GM12878 (cell line): ENCODE measurements around the gene SLC25A44. TPM values are rescaled to one million over a fixed set of nuclear protein-coding genes. Genes with fewer than 3 reads are reported as not detected.
A peak's percentile ranks its signal among the peaks of the same experiment; 100 is the strongest.

Experiments
- BRCA1 ChIP-seq: IDR thresholded peaks from 2 replicates; pipeline ENCODE4 v1.6.1; 2011; ENCODE audit warnings: low read depth, low read length, improper control_type of control experiment
- CBFB ChIP-seq: IDR thresholded peaks from 2 replicates; pipeline ENCODE4 v1.6.1; 2016; ENCODE audit warnings: antibody characterized with exemption, low read depth
- CHD2 ChIP-seq: IDR thresholded peaks from 2 replicates; pipeline ENCODE4 v1.6.1; 2011; ENCODE audit warnings: low read depth, low read length, improper control_type of control experiment, borderline replicate concordance
- CREB1 ChIP-seq: IDR thresholded peaks from 2 replicates; pipeline ENCODE4 v1.6.1; 2012; ENCODE audit warnings: low read depth, mild to moderate bottlenecking, inconsistent platforms
- GATAD2B ChIP-seq: fragments of 450-650 bp; conservative IDR thresholded peaks from 2 replicates; pipeline ENCODE4 v1.6.1; 2017; ENCODE audit warnings: low read depth, mild to moderate bottlenecking, moderate library complexity
- HCFC1 ChIP-seq: fragments of 150-350 bp; IDR thresholded peaks from 2 replicates; pipeline ENCODE4 v1.6.1; 2014; ENCODE audit warnings: low read length
- HDAC6 ChIP-seq: fragments of 200-600 bp; sonication (generic); IDR thresholded peaks from one replicate; pipeline ENCODE4 v1.8.0; 2017; ENCODE audit warnings: antibody characterized with exemption; ENCODE audit not compliant: unreplicated experiment
- HSF1 ChIP-seq: fragments of 150-350 bp; IDR thresholded peaks from 2 replicates; pipeline ENCODE4 v1.6.1; 2014; ENCODE audit warnings: mild to moderate bottlenecking, low read depth, low read length
- IRF4 ChIP-seq: IDR thresholded peaks from 2 replicates; pipeline ENCODE4 v1.6.1; 2011; ENCODE audit warnings: low read depth, low read length
- NFYA ChIP-seq: IDR thresholded peaks from 2 replicates; pipeline ENCODE4 v1.6.1; 2011; ENCODE audit warnings: low read depth, mild to moderate bottlenecking, low read length, improper control_type of control experiment, borderline replicate concordance
- PML ChIP-seq: IDR thresholded peaks from 2 replicates; pipeline ENCODE4 v1.6.1; 2012; ENCODE audit warnings: low read length, inconsistent platforms
- POLR2AphosphoS5 ChIP-seq: IDR thresholded peaks from 2 replicates; pipeline ENCODE4 v1.6.1; 2011; ENCODE audit warnings: mild to moderate bottlenecking, low read length, inconsistent platforms
- RB1 ChIP-seq: fragments of 450-650 bp; formaldehyde crosslinking; IDR thresholded peaks from 2 replicates; pipeline ENCODE4 v1.6.1; 2017; ENCODE audit warnings: mild to moderate bottlenecking, borderline replicate concordance
- SREBF2 ChIP-seq: IDR thresholded peaks from 2 replicates; pipeline ENCODE4 v1.6.1; 2012; ENCODE audit warnings: mild to moderate bottlenecking, low read length
- TAF1 ChIP-seq: IDR thresholded peaks from 2 replicates; pipeline ENCODE4 v1.6.1; 2011; ENCODE audit warnings: mild to moderate bottlenecking, low read depth, low read length, borderline replicate concordance
- USF2 ChIP-seq: IDR thresholded peaks from 2 replicates; pipeline ENCODE4 v1.6.1; 2011; ENCODE audit warnings: low read depth, low read length, improper control_type of control experiment, borderline replicate concordance
- ZSCAN29 ChIP-seq: fragments of 450-650 bp; IDR thresholded peaks from 2 replicates; pipeline ENCODE4 v1.6.1; 2017; ENCODE audit warnings: mild to moderate bottlenecking, moderate library complexity
- polyA plus RNA-seq, 11 experiments: library from polyadenylated mRNA; depleted of rRNA in 4 of 11; unstranded in 6 of 11; stranded (reverse) in 5 of 11; fragments of >200 nt; fragmentation: Nextera tagmentation in 4 of 11; fragmentation: Illumina TruSeq in 1 of 11; extraction: Ambion mirVana in 4 of 11; extraction: Trizol in 1 of 11; gene quantifications; 1 replicate in 1 of 11; 2 replicates in 10 of 11; pipeline versions ENCODE4 v1.2.1 to v1.2.3, GENCODE V29; 2011 to 2016; ENCODE audit warnings: inconsistent platforms in 2 of 11, missing spikeins in 2 of 11, low read depth in 1 of 11
- total RNA-seq, 4 experiments: library from RNA; depleted of rRNA in 3 of 4; stranded (reverse); fragments of >200 nt in 3 of 4; fragmentation: Illumina TruSeq in 1 of 4; extraction: Trizol in 1 of 4; gene quantifications; 2 replicates each; pipeline versions ENCODE4 v1.2.1 to v1.2.3, GENCODE V29; 2013 to 2021
- TF ChIP-seq, protein P1 (sequence below): fragments of 450-650 bp; IDR thresholded peaks from 2 replicates; pipeline ENCODE4 v1.6.1; 2018; ENCODE audit warnings: borderline replicate concordance, mild to moderate bottlenecking; ENCODE audit not compliant: partially characterized antibody
- TF ChIP-seq, protein P2 (sequence below): fragments of 450-650 bp; IDR thresholded peaks from 2 replicates; pipeline ENCODE4 v1.6.1; 2014; ENCODE audit warnings: mild to moderate bottlenecking
- TF ChIP-seq, protein P3 (sequence below), 3 experiments: IDR thresholded peaks in 2 of 3; conservative IDR thresholded peaks in 1 of 3; 2 replicates each; pipeline ENCODE4 v1.5.1; 2011; ENCODE audit warnings: low read depth in 3 of 3, low read length in 3 of 3, mild to moderate bottlenecking in 3 of 3, control low read depth in 2 of 3, moderate library complexity in 2 of 3, inconsistent platforms in 1 of 3, mixed read lengths in 1 of 3; ENCODE audit not compliant: control insufficient read depth in 2 of 3, insufficient read depth in 1 of 3; ENCODE audit errors: extremely low read depth in 1 of 3

The SLC25A44 gene
- total and polyA plus RNA-seq, 10 of the 15 experiments (the other 5 are each of a cell fraction or from before 2014, with no cell fraction given) = 7.1 to 43.3 (median 30.4) TPM

- TF ChIP-seq, protein P1, sequence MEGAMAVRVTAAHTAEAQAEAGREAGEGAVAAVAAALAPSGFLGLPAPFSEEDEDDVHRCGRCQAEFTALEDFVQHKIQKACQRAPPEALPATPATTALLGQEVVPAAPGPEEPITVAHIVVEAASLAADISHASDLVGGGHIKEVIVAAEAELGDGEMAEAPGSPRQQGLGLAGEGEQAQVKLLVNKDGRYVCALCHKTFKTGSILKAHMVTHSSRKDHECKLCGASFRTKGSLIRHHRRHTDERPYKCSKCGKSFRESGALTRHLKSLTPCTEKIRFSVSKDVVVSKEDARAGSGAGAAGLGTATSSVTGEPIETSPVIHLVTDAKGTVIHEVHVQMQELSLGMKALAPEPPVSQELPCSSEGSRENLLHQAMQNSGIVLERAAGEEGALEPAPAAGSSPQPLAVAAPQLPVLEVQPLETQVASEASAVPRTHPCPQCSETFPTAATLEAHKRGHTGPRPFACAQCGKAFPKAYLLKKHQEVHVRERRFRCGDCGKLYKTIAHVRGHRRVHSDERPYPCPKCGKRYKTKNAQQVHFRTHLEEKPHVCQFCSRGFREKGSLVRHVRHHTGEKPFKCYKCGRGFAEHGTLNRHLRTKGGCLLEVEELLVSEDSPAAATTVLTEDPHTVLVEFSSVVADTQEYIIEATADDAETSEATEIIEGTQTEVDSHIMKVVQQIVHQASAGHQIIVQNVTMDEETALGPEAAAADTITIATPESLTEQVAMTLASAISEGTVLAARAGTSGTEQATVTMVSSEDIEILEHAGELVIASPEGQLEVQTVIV = no peak
- TF ChIP-seq ZSCAN29 (no peak), CBFB (no peak; the same call in none of the 2 replicates), RB1 (peak; percentile 80; the same call in 1 of the 2 replicates), HCFC1 (peak; percentile 41; the same call in 1 of the 2 replicates), PML (peak; percentile 97), HDAC6 (peak; percentile 49), POLR2AphosphoS5 (peak; percentile 93), HSF1 (no peak), CHD2 (peak; percentile 98), SREBF2 (no peak), GATAD2B (no peak; the same call in 1 of the 2 replicates), TAF1 (peak; percentile 85), NFYA (peak; percentile 44), IRF4 (no peak), BRCA1 (peak; percentile 83), USF2 (no peak), CREB1 (peak; percentile 94)
- TF ChIP-seq, protein P2, sequence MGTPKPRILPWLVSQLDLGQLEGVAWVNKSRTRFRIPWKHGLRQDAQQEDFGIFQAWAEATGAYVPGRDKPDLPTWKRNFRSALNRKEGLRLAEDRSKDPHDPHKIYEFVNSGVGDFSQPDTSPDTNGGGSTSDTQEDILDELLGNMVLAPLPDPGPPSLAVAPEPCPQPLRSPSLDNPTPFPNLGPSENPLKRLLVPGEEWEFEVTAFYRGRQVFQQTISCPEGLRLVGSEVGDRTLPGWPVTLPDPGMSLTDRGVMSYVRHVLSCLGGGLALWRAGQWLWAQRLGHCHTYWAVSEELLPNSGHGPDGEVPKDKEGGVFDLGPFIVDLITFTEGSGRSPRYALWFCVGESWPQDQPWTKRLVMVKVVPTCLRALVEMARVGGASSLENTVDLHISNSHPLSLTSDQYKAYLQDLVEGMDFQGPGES = peak; percentile 79; the same call in 1 of the 2 replicates
- TF ChIP-seq, protein P3, sequence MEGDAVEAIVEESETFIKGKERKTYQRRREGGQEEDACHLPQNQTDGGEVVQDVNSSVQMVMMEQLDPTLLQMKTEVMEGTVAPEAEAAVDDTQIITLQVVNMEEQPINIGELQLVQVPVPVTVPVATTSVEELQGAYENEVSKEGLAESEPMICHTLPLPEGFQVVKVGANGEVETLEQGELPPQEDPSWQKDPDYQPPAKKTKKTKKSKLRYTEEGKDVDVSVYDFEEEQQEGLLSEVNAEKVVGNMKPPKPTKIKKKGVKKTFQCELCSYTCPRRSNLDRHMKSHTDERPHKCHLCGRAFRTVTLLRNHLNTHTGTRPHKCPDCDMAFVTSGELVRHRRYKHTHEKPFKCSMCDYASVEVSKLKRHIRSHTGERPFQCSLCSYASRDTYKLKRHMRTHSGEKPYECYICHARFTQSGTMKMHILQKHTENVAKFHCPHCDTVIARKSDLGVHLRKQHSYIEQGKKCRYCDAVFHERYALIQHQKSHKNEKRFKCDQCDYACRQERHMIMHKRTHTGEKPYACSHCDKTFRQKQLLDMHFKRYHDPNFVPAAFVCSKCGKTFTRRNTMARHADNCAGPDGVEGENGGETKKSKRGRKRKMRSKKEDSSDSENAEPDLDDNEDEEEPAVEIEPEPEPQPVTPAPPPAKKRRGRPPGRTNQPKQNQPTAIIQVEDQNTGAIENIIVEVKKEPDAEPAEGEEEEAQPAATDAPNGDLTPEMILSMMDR (IDR thresholded peaks at IDR 0.05 in 2 of 3, conservative IDR thresholded peaks at IDR 0.05 in 1 of 3; ENCODE audit: control insufficient read depth in 2 of 3, extremely low read depth in 1 of 3, insufficient read depth in 1 of 3, low read depth in 3 of 3, low read length in 3 of 3) = 0 out of 6 replicates have a peak, but pooled peaks of 1 of the 3 experiments have one; percentile 1
Measured at GRCh38 chr1:156212833-156213643, 19.1 kb downstream of the SLC25A44 start, which contains the start of gene PMF1 (continued).
